H1 (cell line): Measurements from ENCODE around the gene SSR1.

ENCODE experiments used
- BRCA1 ChIP-seq: IDR thresholded peaks from 2 replicates; pipeline ENCODE4 v1.6.1; 2012; ENCODE audit warnings: low read depth, low read length, improper control_type of control experiment
- E2F6 ChIP-seq: IDR thresholded peaks from 2 replicates; pipeline ENCODE4 v1.6.1; 2012; ENCODE audit warnings: inconsistent platforms
- EP300 ChIP-seq, 2 experiments: IDR thresholded peaks; 1 replicate in 1 of 2; 2 replicates in 1 of 2; pipeline ENCODE4 v1.6.1; 2011 to 2012; ENCODE audit warnings: low read depth in 2 of 2, low read length in 2 of 2, mild to moderate bottlenecking in 2 of 2, borderline replicate concordance in 1 of 2, inconsistent platforms in 1 of 2, moderate library complexity in 1 of 2
- MAFK ChIP-seq: IDR thresholded peaks from 2 replicates; pipeline ENCODE4 v1.6.1; 2012; ENCODE audit warnings: low read depth, mild to moderate bottlenecking, improper control_type of control experiment, low read length
- NANOG ChIP-seq: IDR thresholded peaks from 2 replicates; pipeline ENCODE4 v1.6.1; 2011; ENCODE audit warnings: low read length, low read depth, mild to moderate bottlenecking, inconsistent platforms; ENCODE audit not compliant: insufficient read depth, poor library complexity, severe bottlenecking
- NRF1 ChIP-seq: IDR thresholded peaks from 2 replicates; pipeline ENCODE4 v1.6.1; 2011; ENCODE audit warnings: mild to moderate bottlenecking, low read depth, low read length, improper control_type of control experiment
- POLR2A ChIP-seq, 2 experiments: IDR thresholded peaks; 1 replicate in 1 of 2; 2 replicates in 1 of 2; pipeline ENCODE4 v1.6.1; 2011; ENCODE audit warnings: low read depth in 2 of 2, low read length in 2 of 2, mild to moderate bottlenecking in 2 of 2; ENCODE audit errors: control extremely low read depth in 1 of 2
- RAD21 ChIP-seq, 2 experiments: IDR thresholded peaks in 1 of 2; conservative IDR thresholded peaks in 1 of 2; 2 replicates each; pipeline ENCODE4 v1.6.1; 2011; ENCODE audit warnings: low read depth in 2 of 2, low read length in 2 of 2, improper control_type of control experiment in 1 of 2, inconsistent platforms in 1 of 2, mild to moderate bottlenecking in 1 of 2, moderate library complexity in 1 of 2
- TAF1 ChIP-seq: IDR thresholded peaks from 2 replicates; pipeline ENCODE4 v1.6.1; 2011; ENCODE audit warnings: mild to moderate bottlenecking, low read depth, low read length
- TF ChIP-seq, protein P1 (sequence below), 3 experiments: IDR thresholded peaks; 1 replicate in 2 of 3; 2 replicates in 1 of 3; pipeline versions ENCODE4 v1.5.1 to v1.6.1; 2011; ENCODE audit warnings: low read length in 3 of 3, mild to moderate bottlenecking in 3 of 3, inconsistent platforms in 2 of 3, low read depth in 1 of 3, moderate library complexity in 1 of 3; ENCODE audit not compliant: insufficient read depth in 1 of 3; ENCODE audit errors: control extremely low read depth in 1 of 3

- TF ChIP-seq, protein P1, sequence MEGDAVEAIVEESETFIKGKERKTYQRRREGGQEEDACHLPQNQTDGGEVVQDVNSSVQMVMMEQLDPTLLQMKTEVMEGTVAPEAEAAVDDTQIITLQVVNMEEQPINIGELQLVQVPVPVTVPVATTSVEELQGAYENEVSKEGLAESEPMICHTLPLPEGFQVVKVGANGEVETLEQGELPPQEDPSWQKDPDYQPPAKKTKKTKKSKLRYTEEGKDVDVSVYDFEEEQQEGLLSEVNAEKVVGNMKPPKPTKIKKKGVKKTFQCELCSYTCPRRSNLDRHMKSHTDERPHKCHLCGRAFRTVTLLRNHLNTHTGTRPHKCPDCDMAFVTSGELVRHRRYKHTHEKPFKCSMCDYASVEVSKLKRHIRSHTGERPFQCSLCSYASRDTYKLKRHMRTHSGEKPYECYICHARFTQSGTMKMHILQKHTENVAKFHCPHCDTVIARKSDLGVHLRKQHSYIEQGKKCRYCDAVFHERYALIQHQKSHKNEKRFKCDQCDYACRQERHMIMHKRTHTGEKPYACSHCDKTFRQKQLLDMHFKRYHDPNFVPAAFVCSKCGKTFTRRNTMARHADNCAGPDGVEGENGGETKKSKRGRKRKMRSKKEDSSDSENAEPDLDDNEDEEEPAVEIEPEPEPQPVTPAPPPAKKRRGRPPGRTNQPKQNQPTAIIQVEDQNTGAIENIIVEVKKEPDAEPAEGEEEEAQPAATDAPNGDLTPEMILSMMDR (IDR thresholded peaks at IDR 0.05; ENCODE audit: control extremely low read depth in 1 of 3, insufficient read depth in 1 of 3, low read depth in 1 of 3, low read length in 3 of 3): no peak
- TF ChIP-seq EP300 (IDR thresholded peaks at IDR 0.05; ENCODE audit: borderline replicate concordance in 1 of 2, low read depth in 2 of 2, low read length in 2 of 2) (no peak), RAD21 (IDR thresholded peaks at IDR 0.05 in 1 of 2, conservative IDR thresholded peaks at IDR 0.05 in 1 of 2; ENCODE audit: low read depth in 2 of 2, low read length in 2 of 2) (no peak), E2F6 (peak; percentile 62; the same call in 1 of the 2 replicates), TAF1 (no peak), BRCA1 (no peak), NRF1 (no peak), MAFK (no peak), POLR2A (IDR thresholded peaks at IDR 0.05; ENCODE audit: control extremely low read depth in 1 of 2, low read depth in 2 of 2, low read length in 2 of 2) (peak in 1 of 2 experiments; percentile 18; a peak in 1 of 3 replicates), NANOG (no peak)
Observed at GRCh38 chr6:7261852-7262461, 51.0 kb downstream of the SSR1 start.
